ENCODE measurements around the gene ODF2. TPM values are rescaled to one million over a fixed set of nuclear protein-coding genes. Genes with fewer than 3 reads are reported as not detected.

The ODF2 gene
- total and polyA plus RNA-seq, 10 of the 15 experiments (the other 5 are each of a cell fraction or from before 2014, with no cell fraction given): 8.7 to 65.1 (median 38.5) TPM

DNA sequence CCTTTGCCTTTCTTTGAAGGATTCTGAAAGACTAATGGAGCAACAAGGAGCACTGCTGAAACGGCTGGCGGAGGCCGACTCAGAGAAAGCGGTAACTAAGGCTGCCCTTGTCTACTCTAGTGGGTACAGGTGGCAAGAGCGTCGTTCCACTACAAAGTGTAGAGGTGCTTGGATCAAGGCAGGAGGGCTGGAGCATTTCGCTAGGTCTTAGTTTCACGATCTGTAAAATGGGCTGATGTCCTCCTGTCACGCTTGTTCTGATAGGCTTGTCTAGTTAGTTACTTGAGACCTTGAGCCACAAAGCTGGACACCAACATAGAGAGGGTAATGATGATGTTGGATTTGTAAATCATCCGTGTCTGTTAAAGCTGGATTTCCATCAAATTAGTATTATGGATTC, 25.8 kb downstream of the ODF2 start:
- RAD21 ChIA-PET (ENCODE audit: unreplicated experiment): no interaction called here
- no peak for FAIRE-seq
- no peaks in the 10 kb centered on the region for H4K20me1 ChIP-seq (ENCODE audit: control insufficient read depth, insufficient read depth)
- POLR2A ChIA-PET: no interaction called here
- no peak overlapping the region for H3K4me3 ChIP-seq
- in situ Hi-C loops (cut with MboI): no loop called here
- no peaks in the 10 kb centered on the region for H3K9me3 ChIP-seq (replicated peaks; ENCODE audit: control insufficient read depth, insufficient read depth, low read length)
- H3K4me1 ChIP-seq (ENCODE audit: control insufficient read depth, insufficient read depth, low read length): no peaks in the 10 kb centered on the region
- no peak for ATAC-seq
- peaks cover 28 to 37% of the 10 kb centered on the region in 2 experiments; a peak in 3 of 4 replicates for H3K36me3 ChIP-seq (ENCODE audit: control insufficient read depth in 2 of 2, insufficient read depth in 2 of 2, low read length in 1 of 2)
- no peaks in the 10 kb centered on the region for H3K27me3 ChIP-seq (replicated peaks in 1 of 2; ENCODE audit: control insufficient read depth in 2 of 2, insufficient read depth in 2 of 2, low read length in 1 of 2)
- no peaks in the 10 kb centered on the region for H3K79me2 ChIP-seq (ENCODE audit: control insufficient read depth, insufficient read depth, low read length)
- H3K9ac ChIP-seq (ENCODE audit: control insufficient read depth, insufficient read depth, low read length): no peak overlapping the region
- no peak overlapping the region for H3K4me2 ChIP-seq (ENCODE audit: control insufficient read depth, insufficient read depth)
- CTCF ChIA-PET: interaction anchor here (1.5 kb wide), 1 partner anchor 35 kb away, joined by 3 read pairs; no protein-coding TSS in a partner anchor
- intact Hi-C loops (cut with micrococcal nuclease; ENCODE audit: unreplicated experiment): no loop called here
- DNase-seq (ENCODE audit: low read depth, low spot score): no peak
- no peak overlapping the region for H3K27ac ChIP-seq (ENCODE audit: control insufficient read depth, insufficient read depth)
- SMC1A ChIA-PET (ENCODE audit: uncharacterized antibody, unreplicated experiment): no interaction called here
- no peak overlapping the region for H2AFZ ChIP-seq (ENCODE audit: control insufficient read depth, low read depth, low read length)
- WGBS (ENCODE audit: insufficient coverage, insufficient replicate concordance, low lambda C conversion rate, missing lambda C conversion rate): over 99% methylated on average over 10 of the region's 10 CpGs
- no TSS peak for BruUV-seq (replicated peaks)
- TF ChIP-seq, protein P1, sequence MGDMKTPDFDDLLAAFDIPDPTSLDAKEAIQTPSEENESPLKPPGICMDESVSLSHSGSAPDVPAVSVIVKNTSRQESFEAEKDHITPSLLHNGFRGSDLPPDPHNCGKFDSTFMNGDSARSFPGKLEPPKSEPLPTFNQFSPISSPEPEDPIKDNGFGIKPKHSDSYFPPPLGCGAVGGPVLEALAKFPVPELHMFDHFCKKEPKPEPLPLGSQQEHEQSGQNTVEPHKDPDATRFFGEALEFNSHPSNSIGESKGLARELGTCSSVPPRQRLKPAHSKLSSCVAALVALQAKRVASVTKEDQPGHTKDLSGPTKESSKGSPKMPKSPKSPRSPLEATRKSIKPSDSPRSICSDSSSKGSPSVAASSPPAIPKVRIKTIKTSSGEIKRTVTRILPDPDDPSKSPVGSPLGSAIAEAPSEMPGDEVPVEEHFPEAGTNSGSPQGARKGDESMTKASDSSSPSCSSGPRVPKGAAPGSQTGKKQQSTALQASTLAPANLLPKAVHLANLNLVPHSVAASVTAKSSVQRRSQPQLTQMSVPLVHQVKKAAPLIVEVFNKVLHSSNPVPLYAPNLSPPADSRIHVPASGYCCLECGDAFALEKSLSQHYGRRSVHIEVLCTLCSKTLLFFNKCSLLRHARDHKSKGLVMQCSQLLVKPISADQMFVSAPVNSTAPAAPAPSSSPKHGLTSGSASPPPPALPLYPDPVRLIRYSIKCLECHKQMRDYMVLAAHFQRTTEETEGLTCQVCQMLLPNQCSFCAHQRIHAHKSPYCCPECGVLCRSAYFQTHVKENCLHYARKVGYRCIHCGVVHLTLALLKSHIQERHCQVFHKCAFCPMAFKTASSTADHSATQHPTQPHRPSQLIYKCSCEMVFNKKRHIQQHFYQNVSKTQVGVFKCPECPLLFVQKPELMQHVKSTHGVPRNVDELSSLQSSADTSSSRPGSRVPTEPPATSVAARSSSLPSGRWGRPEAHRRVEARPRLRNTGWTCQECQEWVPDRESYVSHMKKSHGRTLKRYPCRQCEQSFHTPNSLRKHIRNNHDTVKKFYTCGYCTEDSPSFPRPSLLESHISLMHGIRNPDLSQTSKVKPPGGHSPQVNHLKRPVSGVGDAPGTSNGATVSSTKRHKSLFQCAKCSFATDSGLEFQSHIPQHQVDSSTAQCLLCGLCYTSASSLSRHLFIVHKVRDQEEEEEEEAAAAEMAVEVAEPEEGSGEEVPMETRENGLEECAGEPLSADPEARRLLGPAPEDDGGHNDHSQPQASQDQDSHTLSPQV (IDR thresholded peaks at IDR 0.05): no peak
- TF ChIP-seq, protein P2, sequence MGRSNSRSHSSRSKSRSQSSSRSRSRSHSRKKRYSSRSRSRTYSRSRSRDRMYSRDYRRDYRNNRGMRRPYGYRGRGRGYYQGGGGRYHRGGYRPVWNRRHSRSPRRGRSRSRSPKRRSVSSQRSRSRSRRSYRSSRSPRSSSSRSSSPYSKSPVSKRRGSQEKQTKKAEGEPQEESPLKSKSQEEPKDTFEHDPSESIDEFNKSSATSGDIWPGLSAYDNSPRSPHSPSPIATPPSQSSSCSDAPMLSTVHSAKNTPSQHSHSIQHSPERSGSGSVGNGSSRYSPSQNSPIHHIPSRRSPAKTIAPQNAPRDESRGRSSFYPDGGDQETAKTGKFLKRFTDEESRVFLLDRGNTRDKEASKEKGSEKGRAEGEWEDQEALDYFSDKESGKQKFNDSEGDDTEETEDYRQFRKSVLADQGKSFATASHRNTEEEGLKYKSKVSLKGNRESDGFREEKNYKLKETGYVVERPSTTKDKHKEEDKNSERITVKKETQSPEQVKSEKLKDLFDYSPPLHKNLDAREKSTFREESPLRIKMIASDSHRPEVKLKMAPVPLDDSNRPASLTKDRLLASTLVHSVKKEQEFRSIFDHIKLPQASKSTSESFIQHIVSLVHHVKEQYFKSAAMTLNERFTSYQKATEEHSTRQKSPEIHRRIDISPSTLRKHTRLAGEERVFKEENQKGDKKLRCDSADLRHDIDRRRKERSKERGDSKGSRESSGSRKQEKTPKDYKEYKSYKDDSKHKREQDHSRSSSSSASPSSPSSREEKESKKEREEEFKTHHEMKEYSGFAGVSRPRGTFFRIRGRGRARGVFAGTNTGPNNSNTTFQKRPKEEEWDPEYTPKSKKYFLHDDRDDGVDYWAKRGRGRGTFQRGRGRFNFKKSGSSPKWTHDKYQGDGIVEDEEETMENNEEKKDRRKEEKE (IDR thresholded peaks at IDR 0.05): no peak
- TF ChIP-seq BMI1 (IDR thresholded peaks at IDR 0.05; ENCODE audit: borderline replicate concordance): no peak
- TF ChIP-seq EZH2 (IDR thresholded peaks at IDR 0.05; ENCODE audit: borderline replicate concordance, control insufficient read depth, low read depth, low read length): no peak
- no peak for TF ChIP-seq CREB1 (IDR thresholded peaks at IDR 0.05; ENCODE audit: low read depth)
- no peak for TF ChIP-seq KAT2A (conservative IDR thresholded peaks at IDR 0.05; ENCODE audit: control insufficient read depth, low read depth, low read length)
- no peak for TF ChIP-seq LARP7 (IDR thresholded peaks at IDR 0.05)
- TF ChIP-seq NR2C1 (IDR thresholded peaks at IDR 0.05): no peak
- no peak for TF ChIP-seq PAX8 (IDR thresholded peaks at IDR 0.05)
- TF ChIP-seq RBBP5 (conservative IDR thresholded peaks at IDR 0.05): no peak
- no peak for TF ChIP-seq SPI1 (IDR thresholded peaks at IDR 0.05; ENCODE audit: borderline replicate concordance, insufficient read depth, low read depth, low read length)
- TF ChIP-seq YBX1 (IDR thresholded peaks at IDR 0.05): no peak
- TF ChIP-seq WRNIP1 (IDR thresholded peaks at IDR 0.05; ENCODE audit: borderline replicate concordance, low read depth, low read length): no peak
- TF ChIP-seq RB1 (IDR thresholded peaks at IDR 0.05; ENCODE audit: borderline replicate concordance): no peak
- TF ChIP-seq GABPA (IDR thresholded peaks at IDR 0.05; ENCODE audit: low read depth): no peak
- no peak for TF ChIP-seq MYC (IDR thresholded peaks at IDR 0.05; ENCODE audit: insufficient read depth, insufficient read length, insufficient replicate concordance, low read length, severe bottlenecking)
- TF ChIP-seq CREM (IDR thresholded peaks at IDR 0.05; ENCODE audit: low read depth): no peak
- TF ChIP-seq, protein P3, sequence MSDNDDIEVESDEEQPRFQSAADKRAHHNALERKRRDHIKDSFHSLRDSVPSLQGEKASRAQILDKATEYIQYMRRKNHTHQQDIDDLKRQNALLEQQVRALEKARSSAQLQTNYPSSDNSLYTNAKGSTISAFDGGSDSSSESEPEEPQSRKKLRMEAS (IDR thresholded peaks at IDR 0.05; ENCODE audit: low read depth, low read length): no peak
- TF ChIP-seq, protein P4, sequence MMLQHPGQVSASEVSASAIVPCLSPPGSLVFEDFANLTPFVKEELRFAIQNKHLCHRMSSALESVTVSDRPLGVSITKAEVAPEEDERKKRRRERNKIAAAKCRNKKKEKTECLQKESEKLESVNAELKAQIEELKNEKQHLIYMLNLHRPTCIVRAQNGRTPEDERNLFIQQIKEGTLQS (IDR thresholded peaks at IDR 0.05; ENCODE audit: borderline replicate concordance, extremely low read depth, low read depth, low read length): no peak
